GM18867 (cell line): ENCODE data around the gene CAB39.
"Not testable (repeated sequence)": the region's sequence is repeated elsewhere in the genome, so short reads cannot be mapped to it uniquely, and the experiment has no call there.

Source experiments
- ATAC-seq: cut with Tn5 transposase; IDR thresholded peaks from one replicate; pipeline ENCODE4 v1.9.1; 2021; ENCODE audit warnings: mild to moderate bottlenecking, moderate library complexity; ENCODE audit not compliant: unreplicated experiment

CAB39 gene

DNA sequence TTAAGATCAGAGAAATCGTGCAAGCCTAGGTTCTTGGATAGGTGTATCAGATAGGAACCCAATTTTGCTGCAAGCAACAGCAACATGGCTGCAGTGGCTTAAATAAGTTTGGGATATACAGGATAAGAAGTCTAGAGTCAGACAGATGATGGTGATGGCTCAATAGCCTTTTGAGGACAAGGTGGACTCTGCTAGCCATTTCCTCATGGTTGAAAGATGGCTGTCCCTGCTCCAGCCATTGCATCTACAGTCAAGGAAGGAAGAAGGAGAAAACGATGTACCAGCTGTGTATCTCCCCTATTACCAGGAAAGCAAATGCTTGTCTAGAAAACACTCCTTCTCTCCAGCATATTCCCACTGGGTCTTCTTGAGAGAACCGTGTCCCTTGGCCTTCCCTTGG, 30.1 kb upstream of the CAB39 start:
- ATAC-seq: no peak

- ATAC-seq: no peak
Measured at GRCh38 chr2:230684270-230685168, 28.1 kb upstream of the CAB39 start.

DNA sequence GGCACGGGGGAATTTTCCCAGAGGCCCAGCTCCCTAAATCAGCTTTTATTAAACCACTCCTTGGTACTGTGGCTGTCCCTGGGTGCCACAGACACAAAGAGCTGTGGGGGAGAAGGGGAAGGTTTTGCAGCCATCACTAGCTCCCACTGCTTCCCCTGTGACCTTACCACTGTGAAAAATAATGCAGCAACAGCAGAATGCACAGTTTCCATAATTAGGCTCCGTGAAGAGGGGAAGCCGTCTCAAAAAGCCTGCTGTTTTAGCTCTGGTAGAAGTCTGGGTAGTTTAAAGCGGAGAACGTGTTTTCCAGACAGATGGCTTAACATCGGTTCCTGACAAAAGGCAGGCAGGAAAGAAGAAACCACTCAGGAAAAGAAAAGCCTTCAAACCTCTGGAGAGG, 27.5 kb upstream of the CAB39 start:
- ATAC-seq: no peak

DNA sequence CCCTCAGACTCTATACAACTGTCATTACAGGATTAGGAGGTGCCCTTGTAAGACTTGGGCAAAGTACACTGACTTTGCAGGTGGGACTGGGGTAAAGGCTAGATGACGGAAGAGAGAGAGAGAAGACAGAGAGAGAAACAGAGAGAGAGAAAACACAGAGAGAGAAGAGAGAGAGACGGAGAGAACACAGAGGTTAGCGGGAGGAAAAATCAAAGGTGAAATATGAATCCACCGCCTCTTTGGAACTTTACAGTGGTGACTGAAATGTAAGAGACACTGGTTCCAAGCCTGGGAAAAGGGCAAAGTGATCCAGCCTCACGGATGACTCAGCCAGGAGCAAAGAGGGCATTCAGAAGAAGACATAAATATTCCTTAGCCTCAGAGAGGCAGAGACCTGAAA, 25.1 kb upstream of the CAB39 start:
- no peak for ATAC-seq

DNA sequence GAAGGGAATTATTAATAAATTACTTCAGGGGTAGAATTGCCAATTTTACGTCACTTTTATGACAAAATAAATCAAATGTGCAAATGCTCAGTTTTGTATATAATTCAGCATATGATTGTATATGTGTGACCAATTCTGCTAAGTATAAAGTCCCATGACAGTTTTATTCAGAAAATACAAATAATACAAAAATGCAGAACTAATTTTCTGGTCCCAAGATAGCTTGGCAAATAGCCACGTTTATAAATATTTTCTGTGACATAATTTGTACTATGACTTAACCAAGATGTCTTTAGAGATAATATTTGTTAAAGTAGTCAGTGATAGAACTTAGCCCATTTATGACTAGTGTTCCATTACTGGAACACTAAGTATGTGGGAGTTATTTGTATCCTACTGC, 24.2 kb upstream of the CAB39 start:
- no peak for ATAC-seq

DNA sequence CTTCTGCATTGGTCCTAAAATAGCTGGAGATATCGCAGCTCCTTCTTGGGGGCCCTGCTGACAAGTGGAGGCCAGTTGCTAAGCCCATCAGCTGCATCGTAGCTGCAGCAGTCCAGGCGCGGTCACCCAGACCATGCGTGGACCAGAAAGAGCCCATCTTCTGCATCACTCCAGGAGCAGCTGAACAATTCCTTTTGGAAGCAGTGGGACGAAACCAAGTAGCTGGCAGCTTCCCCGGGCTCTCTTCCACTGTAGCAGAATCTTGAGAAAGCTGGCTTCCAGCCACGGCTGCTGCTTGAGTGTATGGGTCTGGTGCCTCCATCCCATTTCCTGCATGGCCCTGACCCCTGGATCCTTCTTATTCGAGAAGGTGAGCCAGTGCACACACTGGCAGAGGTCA, 22.2 kb upstream of the CAB39 start:
- no peak for ATAC-seq

- no peak for ATAC-seq
Measured at GRCh38 chr2:230691005-230691647, 21.5 kb upstream of the CAB39 start.

DNA sequence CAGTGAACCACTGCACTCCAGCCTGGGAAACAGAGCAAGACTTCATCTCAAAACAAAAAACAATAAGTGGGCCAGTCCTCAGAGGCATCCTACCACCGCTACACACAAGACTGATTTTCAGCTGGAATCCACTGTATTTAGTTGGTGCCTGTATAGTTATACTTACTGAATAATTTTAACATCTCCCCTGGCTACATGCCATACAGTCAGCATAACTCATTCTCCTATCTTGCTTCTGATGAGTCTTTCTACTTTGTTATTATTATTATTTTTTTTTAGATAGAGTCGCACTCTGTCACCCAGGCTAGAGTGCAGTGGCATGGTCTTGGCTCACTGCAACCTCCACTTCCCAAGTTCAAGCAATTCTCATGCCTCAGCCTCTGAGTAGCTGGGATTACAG, 19.9 kb upstream of the CAB39 start:
- ATAC-seq: no peak

- no peak for ATAC-seq
Measured at GRCh38 chr2:230693411-230693810, 19.2 kb upstream of the CAB39 start.

DNA sequence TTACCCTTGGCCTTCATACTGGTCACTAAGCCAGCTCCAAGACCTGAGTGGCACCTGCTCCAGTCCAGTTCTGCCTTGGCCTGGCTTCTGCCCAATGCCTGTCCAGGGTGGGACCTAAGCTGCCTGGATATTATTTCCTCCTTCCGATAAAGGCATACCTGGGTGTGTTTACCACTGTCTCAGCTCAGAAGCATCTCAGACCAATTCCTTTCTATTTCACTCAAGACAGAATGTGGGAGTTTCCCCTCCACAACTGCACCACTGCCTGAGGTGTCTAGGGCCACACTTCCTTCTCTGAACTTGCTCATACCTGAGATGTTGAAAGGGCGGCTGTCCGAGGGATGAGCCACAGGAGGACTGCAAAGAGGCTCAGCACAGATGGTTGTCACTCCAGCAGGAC, 18.4 kb upstream of the CAB39 start:
- no peak for ATAC-seq

- ATAC-seq: no peak
Measured at GRCh38 chr2:230695551-230695950, 17.1 kb upstream of the CAB39 start.

DNA sequence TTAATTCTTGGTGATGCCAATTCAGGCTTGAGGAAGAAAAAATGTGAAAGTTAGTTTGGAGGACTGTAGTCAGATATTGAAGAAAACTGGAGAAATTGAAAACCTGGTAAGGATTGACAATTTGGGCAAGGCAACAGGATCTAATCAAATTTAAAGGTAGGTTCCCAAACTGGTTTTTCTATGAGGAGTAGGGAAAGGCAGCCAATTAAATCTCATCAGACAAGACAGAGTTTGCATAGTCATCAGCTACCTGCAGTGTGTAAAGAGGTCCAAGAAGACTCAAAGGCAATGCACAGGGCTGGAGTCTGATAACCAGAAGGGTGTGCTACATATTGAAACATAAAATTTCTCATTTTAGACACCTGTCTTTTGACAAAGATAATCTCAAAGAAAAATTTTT, 16.0 kb upstream of the CAB39 start:
- ATAC-seq: no peak

DNA sequence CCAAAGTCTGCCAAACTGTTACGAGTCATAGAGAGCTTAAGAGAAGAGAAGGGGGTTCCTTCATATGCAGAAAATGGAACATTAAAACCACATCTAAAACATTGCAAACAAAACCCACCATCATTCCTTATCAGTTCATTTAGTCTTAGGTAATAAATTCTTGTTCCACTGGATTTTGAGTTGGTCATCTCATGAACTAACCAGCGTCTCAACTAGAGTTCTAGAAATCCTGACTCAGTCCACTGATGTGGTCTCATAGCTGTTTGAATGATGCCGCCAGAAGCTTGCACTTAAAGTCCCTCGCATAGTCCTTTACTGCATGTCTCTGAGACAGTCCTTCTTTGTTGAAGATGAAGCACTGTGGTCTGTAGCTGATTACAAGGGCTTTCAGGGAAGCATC, 15.0 kb upstream of the CAB39 start:
- no peak for ATAC-seq

DNA sequence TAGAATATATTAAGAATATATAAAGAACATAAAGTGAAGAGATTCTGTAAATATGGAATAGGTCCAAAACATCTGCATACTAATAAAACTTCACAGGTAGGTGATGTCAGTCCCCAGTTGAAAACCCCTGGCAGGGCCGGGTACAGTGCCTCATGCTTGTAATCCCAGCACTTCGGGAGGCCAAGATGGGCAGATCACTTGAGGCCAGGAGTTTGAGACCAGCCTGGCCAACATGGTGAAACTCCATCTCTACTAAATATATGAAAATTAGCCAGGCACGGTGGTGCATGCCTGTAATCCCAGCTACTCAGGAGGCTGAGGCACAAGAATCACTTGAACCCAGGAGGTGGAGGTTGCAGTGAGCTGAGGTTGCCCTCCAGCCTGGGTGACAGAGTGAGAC, 13.9 kb upstream of the CAB39 start:
- ATAC-seq: not testable (repeated sequence)

GRCh38 chr2:230700447-230700846, 12.2 kb upstream of the CAB39 start:
- ATAC-seq: no peak

DNA sequence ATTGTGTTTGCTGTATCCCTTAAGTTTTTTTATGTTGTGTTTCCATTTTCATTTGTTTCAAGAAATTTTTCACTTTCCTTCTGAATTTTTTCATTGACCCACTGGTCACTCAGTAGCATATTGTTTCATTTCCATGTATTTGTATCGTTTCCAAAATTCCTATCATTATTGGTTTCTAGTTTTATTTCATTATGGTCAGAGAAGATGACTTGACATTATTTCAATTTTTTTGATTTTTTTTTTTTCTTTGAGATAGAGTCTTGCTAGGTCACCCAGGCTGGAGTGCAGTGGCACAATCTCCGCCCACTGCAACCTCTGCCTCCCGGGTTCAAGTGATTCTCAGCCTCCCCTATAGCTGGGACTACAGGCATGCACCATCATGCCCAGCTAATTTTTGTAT, 11.3 kb upstream of the CAB39 start:
- ATAC-seq: no peak

- ATAC-seq: not testable (repeated sequence)
Measured at GRCh38 chr2:230702457-230702856, 10.2 kb upstream of the CAB39 start.

- ATAC-seq: no peak
Measured at GRCh38 chr2:230703514-230703913, 9.1 kb upstream of the CAB39 start.

DNA sequence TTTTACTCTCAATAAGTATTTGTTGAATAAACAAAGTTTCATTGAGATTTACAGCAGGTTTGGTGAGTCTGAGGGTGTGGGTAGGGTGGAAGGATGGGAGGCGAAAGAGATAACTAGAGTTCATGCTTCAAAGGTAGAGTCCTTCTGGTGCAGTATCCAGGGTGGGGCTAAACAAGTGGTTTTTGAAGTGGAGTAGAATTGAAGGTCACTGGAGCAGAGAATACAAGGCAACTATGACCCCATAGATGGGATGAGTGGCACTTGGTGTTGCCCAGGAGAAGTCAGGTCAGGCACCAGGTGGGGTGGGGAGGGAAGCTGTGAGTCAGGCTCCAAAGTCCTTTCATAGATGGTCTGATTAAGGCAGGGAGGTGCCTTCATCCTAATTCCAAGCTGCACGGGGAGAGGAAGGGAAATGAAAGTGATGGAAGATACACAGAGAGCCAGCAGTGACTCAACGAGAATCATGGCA, 6.6 kb upstream of the CAB39 start:
- ATAC-seq: no peak

GRCh38 chr2:230706966-230707365, 5.7 kb upstream of the CAB39 start:
- no peak for ATAC-seq

- no peak for ATAC-seq
Measured at GRCh38 chr2:230708204-230708603, 4.4 kb upstream of the CAB39 start.

GRCh38 chr2:230711224-230711623, 1.4 kb upstream of the CAB39 start:
- no peak for ATAC-seq
